HG02623 (cell line): ENCODE measurements around the gene CUL1.

Source experiments
- ATAC-seq: cut with Tn5 transposase; IDR thresholded peaks from one replicate; pipeline ENCODE4 v1.9.1; 2021; ENCODE audit warnings: moderate library complexity; ENCODE audit not compliant: unreplicated experiment

The CUL1 gene

DNA sequence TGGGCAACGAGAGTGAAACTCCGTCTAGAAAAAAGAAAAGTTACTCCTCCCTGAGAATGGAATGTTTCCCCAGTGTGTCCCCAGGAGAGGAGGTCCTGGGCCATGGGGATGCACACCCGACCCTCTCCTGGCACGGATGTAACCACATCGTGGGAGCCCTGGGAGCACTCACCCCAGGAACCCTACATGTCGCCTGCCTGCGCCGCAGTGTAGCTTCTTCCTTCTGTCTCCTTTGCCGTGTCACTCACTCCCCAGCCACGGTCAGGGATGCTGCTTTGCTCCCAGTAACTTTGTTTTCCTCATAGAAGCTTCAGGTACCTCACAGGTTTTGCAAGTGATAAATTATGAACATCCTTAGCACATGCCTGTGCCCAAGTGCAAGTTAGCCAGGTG is 103.4 kb downstream of the CUL1 start:
- no peak for ATAC-seq

GRCh38 chr7:148803094-148803493 is 104.4 kb downstream of the CUL1 start:
- ATAC-seq, result no peak

DNA sequence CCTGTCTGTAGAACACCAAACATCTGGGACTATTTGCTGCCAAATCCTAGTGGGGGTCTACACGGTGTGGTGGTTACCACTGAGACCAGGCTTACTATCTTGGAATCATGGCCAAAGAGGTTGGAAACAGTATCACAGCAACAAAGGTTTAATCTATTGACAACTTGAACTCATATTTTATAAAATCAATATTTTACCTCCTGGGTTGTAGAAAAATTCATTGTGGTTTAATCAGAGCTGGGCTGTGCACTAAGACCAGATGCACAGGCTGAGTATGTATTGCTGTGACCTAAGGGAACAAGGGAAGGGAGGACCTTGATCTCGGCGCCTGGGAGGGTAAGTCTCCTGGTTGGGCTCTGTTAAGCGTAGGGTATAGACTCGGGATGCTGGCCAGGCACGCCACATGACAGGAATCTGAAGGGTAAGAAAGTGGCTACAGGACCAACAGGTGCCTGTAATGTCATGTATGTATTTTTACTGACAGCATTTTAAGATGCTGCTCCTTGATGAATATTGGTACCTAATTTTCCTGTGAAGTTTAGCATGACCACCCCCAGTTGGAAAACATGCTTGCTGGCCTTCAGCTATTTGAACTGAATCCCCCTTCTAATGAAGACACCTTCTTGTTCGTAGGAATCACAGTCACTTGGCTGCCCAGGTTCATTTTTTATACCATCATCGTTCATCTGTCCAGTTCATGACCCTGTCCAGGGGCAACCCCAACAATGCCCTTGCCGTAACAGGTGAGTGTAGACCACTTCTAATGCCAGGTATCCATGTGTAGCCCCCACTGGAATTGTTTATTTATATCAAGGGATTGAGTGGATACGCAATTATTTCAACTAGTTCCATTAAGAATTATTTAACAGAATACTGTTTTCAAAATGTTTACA is 105.9 kb downstream of the CUL1 start:
- no peak for ATAC-seq

GRCh38 chr7:148806187-148806586 is 107.5 kb downstream of the CUL1 start:
- ATAC-seq, result no peak

- no peak for ATAC-seq
Measured at GRCh38 chr7:148807436-148807835, 108.7 kb downstream of the CUL1 start.

DNA sequence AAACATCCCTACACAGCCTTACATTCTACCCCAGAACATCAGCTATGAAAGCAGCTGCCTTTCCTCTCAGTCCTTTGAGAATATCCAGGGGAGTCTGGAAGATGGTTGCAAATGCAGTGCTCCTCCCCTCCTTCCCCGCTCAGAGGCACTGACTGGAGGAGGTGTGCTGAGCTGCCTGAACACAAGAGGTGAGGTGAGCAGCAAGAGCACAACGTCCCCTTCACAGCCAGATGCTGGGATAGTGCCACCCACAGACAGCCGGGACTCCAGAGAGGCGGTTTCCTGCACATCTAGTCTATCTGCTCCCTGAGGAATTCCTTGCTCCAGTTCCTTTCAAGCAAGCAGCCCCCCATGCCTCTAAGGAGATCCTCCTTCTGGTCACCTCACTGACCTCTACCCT is 111.2 kb downstream of the CUL1 start:
- no peak for ATAC-seq

DNA sequence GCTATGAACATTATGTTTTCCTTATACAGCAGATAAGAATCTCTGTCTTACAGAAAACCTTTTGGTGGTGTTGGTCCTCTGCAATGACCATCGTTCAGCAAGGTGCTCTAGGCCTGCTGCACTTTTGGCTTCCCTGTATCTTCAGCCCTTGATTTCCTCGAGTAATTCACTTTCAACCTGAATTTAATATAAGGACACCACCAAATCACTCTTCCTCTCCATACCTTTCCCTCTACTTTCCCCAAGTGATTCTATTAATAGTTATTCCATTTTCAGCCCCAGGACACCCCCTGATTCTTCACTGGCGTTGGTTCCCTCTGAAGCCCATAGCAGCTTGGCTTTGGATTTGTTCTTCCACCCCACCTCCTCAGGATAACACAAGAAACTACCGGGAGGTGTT is 113.2 kb downstream of the CUL1 start:
- ATAC-seq, result no peak

DNA sequence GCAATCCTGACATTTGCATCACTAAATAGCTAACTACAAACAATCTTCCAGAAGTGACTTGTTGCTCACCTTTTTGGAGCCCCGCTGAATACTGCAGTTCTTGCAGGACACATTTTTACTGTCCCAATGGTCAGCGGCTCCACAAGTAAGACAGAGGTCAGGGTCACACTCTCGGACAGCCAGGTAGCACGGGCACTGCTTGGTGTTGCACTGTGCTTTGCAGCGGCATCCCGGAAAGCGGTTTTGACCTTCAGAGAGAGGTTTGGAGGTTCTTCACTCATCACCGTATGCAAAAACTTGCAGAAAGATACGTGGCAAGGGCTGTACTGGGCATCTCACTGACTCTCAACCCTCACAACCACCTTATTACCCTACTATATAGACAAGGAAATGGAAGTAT is 115.2 kb downstream of the CUL1 start:
- ATAC-seq, result no peak

- no peak for ATAC-seq
Measured at GRCh38 chr7:148814922-148815559, 116.3 kb downstream of the CUL1 start.

- ATAC-seq, result no peak
Measured at GRCh38 chr7:148815612-148816011, 116.9 kb downstream of the CUL1 start.

DNA sequence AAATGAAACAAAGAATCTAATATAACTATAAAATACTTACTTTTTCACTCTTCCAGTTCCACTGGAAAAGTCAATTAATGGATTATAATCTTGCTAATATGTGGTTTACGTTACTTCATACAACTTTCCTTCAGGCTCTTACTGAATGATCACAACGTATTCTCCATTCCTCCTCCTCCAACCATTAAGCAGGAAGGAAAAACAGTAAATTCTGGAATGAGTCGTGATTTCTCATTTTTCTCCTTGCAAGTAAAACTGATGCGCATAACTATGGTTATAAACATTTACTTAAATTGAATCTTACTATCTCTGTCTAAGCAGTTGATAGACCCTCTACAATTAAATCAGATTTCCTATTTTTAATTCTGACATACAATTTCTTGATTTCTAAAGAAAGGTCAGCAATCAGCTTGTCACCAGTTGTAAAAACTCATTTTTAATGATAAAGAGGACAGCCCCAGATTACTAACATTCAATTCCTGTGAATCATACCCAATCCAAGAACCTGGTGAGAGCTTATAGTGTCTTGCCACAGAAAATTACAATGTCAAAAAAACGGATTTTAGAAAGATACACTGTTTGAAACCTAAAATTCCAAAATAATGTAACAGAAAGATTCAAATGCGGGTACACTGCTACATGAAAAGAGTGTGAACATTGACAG is 121.1 kb downstream of the CUL1 start:
- no peak for ATAC-seq

DNA sequence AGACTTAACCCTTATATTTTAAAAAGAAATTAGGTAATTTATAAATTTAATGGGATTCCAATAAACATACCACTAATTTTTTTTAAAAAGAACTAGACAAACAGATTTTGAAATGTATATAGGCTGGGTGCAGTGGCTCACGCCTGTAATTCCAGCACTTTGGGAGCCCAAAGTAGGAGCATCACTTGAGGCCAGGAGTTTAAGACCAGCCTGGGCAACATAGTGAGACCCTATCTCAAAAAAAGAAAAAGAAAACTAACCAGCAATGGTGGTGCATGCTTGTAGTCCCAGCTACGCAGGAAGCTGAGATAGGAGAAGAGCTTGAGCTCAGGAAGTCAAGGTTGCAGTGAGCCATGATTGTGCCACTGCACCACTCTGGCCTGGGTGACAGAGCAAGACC is 122.7 kb downstream of the CUL1 start:
- no peak for ATAC-seq

DNA sequence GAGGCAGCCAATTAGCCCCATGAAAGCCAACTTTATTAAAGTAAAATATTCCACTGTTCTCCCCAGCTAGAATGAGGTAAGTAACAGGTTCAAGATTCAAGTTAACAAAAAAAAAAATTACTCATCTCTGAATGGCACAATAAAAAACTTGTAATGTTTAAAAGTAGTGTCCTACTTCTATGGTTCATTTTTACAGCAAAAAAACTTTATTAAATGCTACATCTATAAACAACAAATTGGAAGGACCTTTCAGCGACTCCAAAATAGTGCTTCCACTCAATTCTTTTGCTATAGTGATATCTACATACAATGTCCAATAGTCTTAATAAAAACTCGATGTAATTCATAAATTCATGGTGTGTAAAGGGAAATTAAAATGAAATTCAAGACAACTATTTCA is 126.2 kb downstream of the CUL1 start:
- no peak for ATAC-seq

GRCh38 chr7:148825338-148825737 is 126.6 kb downstream of the CUL1 start:
- no peak for ATAC-seq

GRCh38 chr7:148828965-148829364 is 130.3 kb downstream of the CUL1 start:
- no peak for ATAC-seq

DNA sequence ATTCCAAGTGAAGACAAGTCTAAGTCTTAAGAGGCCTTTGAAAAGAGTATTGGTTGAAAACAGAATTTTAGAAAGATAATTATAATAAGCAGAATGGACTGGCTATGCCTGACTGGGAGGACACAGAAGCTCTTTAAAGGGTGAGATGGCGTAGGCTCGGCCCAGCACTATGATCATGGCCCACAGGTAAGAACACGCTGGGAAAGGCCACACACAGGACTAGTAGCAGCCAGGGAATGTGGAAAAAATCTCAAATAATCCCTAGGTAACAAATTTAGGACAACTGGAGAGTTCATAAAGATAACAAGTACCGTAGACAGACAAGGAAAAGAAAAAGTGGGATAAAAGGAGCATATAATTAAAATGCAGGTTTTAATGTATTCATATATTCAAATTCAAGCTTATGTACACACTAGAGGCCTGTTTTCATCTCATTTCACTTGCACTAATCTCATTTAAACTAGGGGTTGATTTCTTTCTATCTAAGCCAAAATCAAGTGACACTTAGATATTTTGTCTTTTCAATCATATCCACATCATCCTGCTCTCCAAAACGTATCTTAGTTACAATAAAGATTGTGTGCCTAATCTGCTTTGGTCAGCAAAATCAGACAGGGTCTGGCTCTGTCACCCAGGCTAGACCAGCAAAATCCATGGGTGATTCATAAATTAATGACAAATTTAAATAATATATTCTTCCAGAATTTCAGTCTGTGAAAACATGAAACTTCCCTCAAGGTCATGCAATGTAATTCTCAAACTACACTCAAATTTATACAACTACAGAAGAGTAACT is 132.4 kb downstream of the CUL1 start:
- no peak for ATAC-seq

GRCh38 chr7:148831782-148832181 is 133.1 kb downstream of the CUL1 start:
- ATAC-seq, result no peak

GRCh38 chr7:148834605-148835004 is 135.9 kb downstream of the CUL1 start:
- no peak for ATAC-seq

- no peak for ATAC-seq
Measured at GRCh38 chr7:148835854-148836253, 137.2 kb downstream of the CUL1 start.

- no peak for ATAC-seq
Measured at GRCh38 chr7:148838905-148839304, 140.2 kb downstream of the CUL1 start.
